CD4-positive, alpha-beta T cell treated with Interleukin-4 for 1 hour (primary cell): ENCODE data around the gene ZPBP.
"Not testable (repeated sequence)": the region's sequence is repeated elsewhere in the genome, so short reads cannot be mapped to it uniquely, and the experiment has no call there.

ENCODE experiments used
- DNase-seq, 2 donors: peaks; one replicate each; pipeline ENCODE4 v3.0.0-alpha.2; 2020 to 2022

ZPBP gene

GRCh38 chr7:50041165-50041564 is 51.9 kb downstream of the ZPBP start:
- not testable (repeated sequence) for DNase-seq

GRCh38 chr7:50037086-50037485 is 56.0 kb downstream of the ZPBP start:
- DNase-seq = no peak

- DNase-seq = no peak
Measured at GRCh38 chr7:50022991-50023390, 70.1 kb downstream of the ZPBP start.

GRCh38 chr7:50022451-50022850 is 70.6 kb downstream of the ZPBP start:
- no peak for DNase-seq

GRCh38 chr7:49995681-49996080 is 97.4 kb downstream of the ZPBP start:
- no peak for DNase-seq

- DNase-seq = no peak
Measured at GRCh38 chr7:49986191-49986590, 106.9 kb downstream of the ZPBP start.

- no peak for DNase-seq
Measured at GRCh38 chr7:49980465-49980864, 112.6 kb downstream of the ZPBP start.

- no peak for DNase-seq
Measured at GRCh38 chr7:49976238-49976637, 116.8 kb downstream of the ZPBP start.

- DNase-seq = no peak
Measured at GRCh38 chr7:49974035-49974434, 119.0 kb downstream of the ZPBP start.

GRCh38 chr7:49937608-49938007 is 155.4 kb downstream of the ZPBP start:
- no peak for DNase-seq

- DNase-seq = no peak
Measured at GRCh38 chr7:49931627-49932026, 161.4 kb downstream of the ZPBP start.

GRCh38 chr7:49928787-49929186 is 164.3 kb downstream of the ZPBP start:
- no peak for DNase-seq

- DNase-seq = no peak
Measured at GRCh38 chr7:49927631-49928030, 165.4 kb downstream of the ZPBP start.

GRCh38 chr7:49926720-49927119 is 166.3 kb downstream of the ZPBP start:
- DNase-seq = no peak

- no peak for DNase-seq
Measured at GRCh38 chr7:49911909-49912308, 181.1 kb downstream of the ZPBP start.

- DNase-seq = no peak
Measured at GRCh38 chr7:49894543-49894942, 198.5 kb downstream of the ZPBP start.

GRCh38 chr7:49893131-49893530 is 199.9 kb downstream of the ZPBP start:
- DNase-seq = no peak

GRCh38 chr7:49892481-49892880 is 200.6 kb downstream of the ZPBP start:
- DNase-seq = no peak
